GM12874 (cell line): Measurements from ENCODE around the gene KCNRG.

Source experiments
- CTCF ChIP-seq: IDR thresholded peaks from 2 replicates; pipeline ENCODE4 v1.5.1; 2011; ENCODE audit warnings: low read depth, mild to moderate bottlenecking, control low read depth, low read length, moderate library complexity; ENCODE audit not compliant: insufficient read depth

KCNRG gene

GRCh38 chr13:50069261-50069660 is 54.0 kb downstream of the KCNRG start:
- no peak for TF ChIP-seq CTCF

- no peak for TF ChIP-seq CTCF
Measured at GRCh38 chr13:50070186-50070585, 54.9 kb downstream of the KCNRG start.
